ENCODE measurements around the gene GGACT.

Gene GGACT

GRCh38 chr13:100552755-100553154 lies 35.8 kb downstream of the GGACT start:
- FAIRE-seq (no peak), DNase-seq (ENCODE audit: low spot score) (no peak)

GRCh38 chr13:100549316-100549715 lies 39.3 kb downstream of the GGACT start:
- FAIRE-seq (no peak), DNase-seq (ENCODE audit: low spot score) (no peak)

- no peak for FAIRE-seq
- no peak for DNase-seq (ENCODE audit: low spot score)
Measured at GRCh38 chr13:100547791-100548201, 40.8 kb downstream of the GGACT start.

- DNase-seq (ENCODE audit: low spot score) (no peak), FAIRE-seq (no peak)
Measured at GRCh38 chr13:100546713-100547405, 41.7 kb downstream of the GGACT start.

GRCh38 chr13:100545684-100546061 lies 42.9 kb downstream of the GGACT start:
- FAIRE-seq: no peak
- no peak for DNase-seq (ENCODE audit: low spot score)

GRCh38 chr13:100544866-100545683 lies 43.5 kb downstream of the GGACT start:
- FAIRE-seq: no peak

GRCh38 chr13:100543872-100544602 lies 44.6 kb downstream of the GGACT start:
- no peak for FAIRE-seq
- DNase-seq (ENCODE audit: low spot score): no peak

More at GRCh38 chr13:100544866-100545683, 43.5 kb downstream of the GGACT start:
- DNase-seq (ENCODE audit: low spot score): no peak

GRCh38 chr13:100542826-100543156 lies 45.8 kb downstream of the GGACT start:
- FAIRE-seq: no peak
- peak; percentile 6 for DNase-seq (ENCODE audit: low spot score)

- DNase-seq (ENCODE audit: low spot score) (no peak), FAIRE-seq (no peak)
Measured at GRCh38 chr13:100541897-100542825, 46.4 kb downstream of the GGACT start.

GRCh38 chr13:100540621-100541020 lies 48.0 kb downstream of the GGACT start:
- DNase-seq (ENCODE audit: low spot score) (no peak), FAIRE-seq (no peak)

GRCh38 chr13:100537951-100538462 lies 50.6 kb downstream of the GGACT start:
- no peak for FAIRE-seq

GRCh38 chr13:100537486-100537885 lies 51.1 kb downstream of the GGACT start:
- FAIRE-seq (no peak), DNase-seq (ENCODE audit: low spot score) (no peak)

More at GRCh38 chr13:100537951-100538462, 50.6 kb downstream of the GGACT start:
- no peak for DNase-seq (ENCODE audit: low spot score)

- no peak for FAIRE-seq
- DNase-seq (ENCODE audit: low spot score): no peak
Measured at GRCh38 chr13:100536643-100537180, 51.9 kb downstream of the GGACT start.

GRCh38 chr13:100535426-100536135 lies 53.0 kb downstream of the GGACT start:
- DNase-seq (ENCODE audit: low spot score) (no peak), FAIRE-seq (no peak)

GRCh38 chr13:100534911-100535310 lies 53.7 kb downstream of the GGACT start:
- FAIRE-seq (no peak), DNase-seq (ENCODE audit: low spot score) (no peak)

GRCh38 chr13:100534147-100534843 lies 54.3 kb downstream of the GGACT start:
- DNase-seq (ENCODE audit: low spot score) (no peak), FAIRE-seq (no peak)

GRCh38 chr13:100533588-100534041 lies 55.0 kb downstream of the GGACT start:
- FAIRE-seq (no peak), DNase-seq (ENCODE audit: low spot score) (no peak)

GRCh38 chr13:100532836-100533435 lies 55.7 kb downstream of the GGACT start:
- FAIRE-seq (no peak), DNase-seq (ENCODE audit: low spot score) (no peak)
